Fibroblast of mammary gland (primary cell): ENCODE results near the gene CAMK2D.
"Not testable (repeated sequence)": the region's sequence is repeated elsewhere in the genome, so short reads cannot be mapped to it uniquely, and the experiment has no call there.

Experiments
- DNase-seq: peaks from one replicate; pipeline ENCODE4 v3.0.0-alpha.2; 2010; ENCODE audit warnings: low read depth
- H3K4me3 ChIP-seq: 2 replicates; pipeline ENCODE4 v1.5.1; 2011; ENCODE audit warnings: low read depth, mild to moderate bottlenecking, low read length, moderate library complexity; ENCODE audit not compliant: control insufficient read depth
- CTCF ChIP-seq: conservative IDR thresholded peaks from 2 replicates; pipeline ENCODE4 v1.5.1; 2011; ENCODE audit warnings: low read depth, low read length, inconsistent platforms; ENCODE audit not compliant: control insufficient read depth, insufficient read depth

CAMK2D gene

GRCh38 chr4:113692809-113693411 lies 68.6 kb downstream of the CAMK2D start:
- H3K4me3 ChIP-seq, result no peak overlapping the region
- DNase-seq, result peak; percentile 13
- TF ChIP-seq CTCF, result no peak

GRCh38 chr4:113691676-113692075 lies 69.9 kb downstream of the CAMK2D start:
- no peak for TF ChIP-seq CTCF
- no peak for DNase-seq
- no peak overlapping the region for H3K4me3 ChIP-seq

- TF ChIP-seq CTCF, result no peak
- no peak overlapping the region for H3K4me3 ChIP-seq
- no peak for DNase-seq
Measured at GRCh38 chr4:113689394-113689793, 72.1 kb downstream of the CAMK2D start.

- TF ChIP-seq CTCF, result no peak
- no peak overlapping the region for H3K4me3 ChIP-seq
- peak; percentile 73 for DNase-seq
Measured at GRCh38 chr4:113687067-113687718, 74.3 kb downstream of the CAMK2D start.

GRCh38 chr4:113685157-113685556 lies 76.4 kb downstream of the CAMK2D start:
- H3K4me3 ChIP-seq, DNase-seq: not testable (repeated sequence)

- no peak overlapping the region for H3K4me3 ChIP-seq
- TF ChIP-seq CTCF, result peak; percentile 40
- DNase-seq, result peak; percentile 77
Measured at GRCh38 chr4:113684534-113685091, 76.9 kb downstream of the CAMK2D start.

- DNase-seq, result peak; percentile 89
Measured at GRCh38 chr4:113682730-113683537, 78.6 kb downstream of the CAMK2D start.

More at GRCh38 chr4:113682730-113683537, 78.6 kb downstream of the CAMK2D start:
- no peak for TF ChIP-seq CTCF
- no peak overlapping the region for H3K4me3 ChIP-seq
